ENCODE measurements around the gene DLX3.
"Not testable (repeated sequence)": the region's sequence is repeated elsewhere in the genome, so short reads cannot be mapped to it uniquely, and the experiment has no call there.

Gene DLX3

GRCh38 chr17:49995055-49995738, at the start of gene DLX3:
Gene DLX3 (minus strand): TSS chr17:49995224. CDS start chr17:49994998, 226 bp downstream.
- DNase-seq: peak; percentile 15 to 20

GRCh38 chr17:50044483-50044882, 49.5 kb upstream of the DLX3 start:
- no peak for DNase-seq

- DNase-seq: no peak
Measured at GRCh38 chr17:50043290-50044148, 48.5 kb upstream of the DLX3 start.

- DNase-seq: no peak
Measured at GRCh38 chr17:50042211-50042610, 47.2 kb upstream of the DLX3 start.

DNA sequence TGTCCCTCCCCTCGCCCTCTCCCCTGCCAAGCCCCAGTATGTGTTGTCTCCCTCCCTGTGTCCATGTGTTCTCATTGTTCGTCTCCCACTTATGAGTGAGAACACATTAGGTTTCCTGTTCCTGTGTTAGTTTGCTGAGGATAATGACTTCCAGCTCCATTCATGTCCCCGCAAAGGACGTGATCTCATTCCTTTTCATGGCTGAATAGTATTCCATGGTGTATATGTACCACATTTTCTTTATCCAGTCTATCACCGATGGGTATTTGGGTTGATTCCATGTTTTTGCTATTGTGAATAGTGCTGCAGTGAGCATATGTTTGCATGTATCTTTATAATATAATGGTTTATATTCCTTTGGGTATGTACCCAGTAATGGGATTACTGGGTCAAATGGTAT, 45.5 kb upstream of the DLX3 start:
- not testable (repeated sequence) for DNase-seq

DNA sequence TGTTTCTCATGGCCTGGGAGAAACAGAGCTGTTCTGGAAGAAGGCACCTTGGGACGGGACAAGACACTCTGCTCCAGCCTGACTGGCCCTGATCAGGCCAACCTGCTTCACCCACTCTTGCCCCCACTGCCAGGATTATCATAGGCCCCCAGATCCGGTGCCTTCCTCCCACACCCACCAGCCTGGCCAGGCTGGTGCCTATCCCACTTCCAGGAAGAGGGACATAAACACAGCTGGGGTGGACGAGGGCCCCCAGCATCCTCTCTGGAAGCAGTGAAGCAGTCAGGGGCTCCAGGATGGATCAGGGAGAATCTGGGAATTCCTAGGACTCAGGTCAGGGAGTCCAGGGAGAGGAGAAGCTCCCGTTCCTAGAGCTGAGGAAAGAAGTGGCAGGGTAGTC, 44.0 kb upstream of the DLX3 start:
- no peak for DNase-seq

DNA sequence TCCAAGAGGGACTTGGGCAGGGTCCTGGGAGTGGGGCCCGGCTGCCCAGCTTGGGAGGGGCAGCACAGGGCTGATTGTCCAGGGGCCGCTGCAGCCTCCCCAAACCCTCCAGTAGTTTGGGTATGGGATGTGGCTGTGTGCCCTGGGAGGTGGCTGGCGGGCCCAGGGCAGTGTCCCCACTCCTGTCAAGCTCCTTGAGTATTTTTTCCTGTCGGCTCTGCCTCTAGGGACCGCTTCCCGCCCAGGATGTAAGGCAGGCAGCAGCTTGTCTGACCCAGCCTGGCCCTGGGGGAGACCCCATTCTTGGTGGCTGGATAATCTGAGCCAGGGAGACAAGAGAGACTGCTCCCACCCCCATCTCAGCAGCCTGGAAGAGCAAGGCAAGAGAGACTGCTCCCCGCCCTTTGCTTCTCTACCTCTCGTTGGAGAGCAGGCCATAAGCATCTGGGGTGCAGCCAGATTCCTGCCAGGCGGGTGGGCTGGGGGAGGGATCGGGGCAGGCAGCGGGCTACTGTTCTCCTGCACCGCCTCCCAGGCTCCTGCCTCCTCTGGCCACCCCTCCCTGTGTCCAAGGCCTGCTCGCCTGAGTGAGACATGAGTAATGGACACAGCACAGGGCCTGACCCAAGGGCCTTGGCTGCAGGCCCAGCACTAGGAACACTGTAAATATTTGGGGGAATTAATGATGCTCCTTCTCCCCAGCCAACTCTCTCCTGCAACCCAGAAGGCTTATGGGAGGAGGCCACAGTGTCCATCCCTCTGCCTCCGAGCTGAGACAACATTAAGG, 42.5 kb upstream of the DLX3 start:
- no peak for DNase-seq

DNA sequence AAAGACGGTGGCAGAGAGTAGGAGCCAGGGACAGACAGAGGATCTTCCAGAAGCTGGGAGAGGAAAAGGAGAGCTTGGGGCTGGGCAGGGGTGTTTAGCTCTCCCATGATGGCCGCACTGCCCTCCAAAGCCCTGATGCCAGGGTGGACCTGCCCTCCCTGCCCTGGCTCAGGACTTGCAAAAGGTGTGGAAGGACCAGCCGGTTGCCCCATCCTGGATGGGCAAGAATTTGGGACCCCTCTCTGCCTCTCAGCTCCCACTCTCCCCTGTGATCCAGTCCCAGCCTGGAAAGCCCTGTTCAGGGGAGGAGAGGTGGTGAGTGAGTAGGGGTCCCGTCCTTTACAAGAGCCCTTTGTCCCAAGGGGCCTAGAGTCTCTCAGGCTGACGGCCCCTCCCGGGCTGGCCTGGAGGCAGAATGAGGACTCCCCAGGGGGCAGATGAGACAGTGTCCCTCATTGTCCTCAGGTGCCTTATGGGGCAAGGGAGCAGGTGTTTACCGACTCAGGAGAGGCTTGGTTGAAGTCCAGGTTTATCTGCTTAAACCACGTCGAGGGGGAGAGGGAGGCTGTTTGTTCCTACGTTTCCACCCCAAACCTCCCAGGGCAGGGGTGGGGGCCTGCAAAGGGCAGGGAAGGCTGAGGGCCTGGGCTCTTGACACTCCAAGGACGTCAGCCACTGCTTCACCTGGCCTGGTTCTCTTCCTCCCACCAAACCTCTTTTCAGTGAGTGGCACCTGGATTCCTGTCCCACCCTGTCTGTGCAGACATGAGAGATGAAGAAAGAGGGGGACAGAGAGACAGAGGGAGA, 41.6 kb upstream of the DLX3 start:
- no peak for DNase-seq

- no peak for DNase-seq
Measured at GRCh38 chr17:50035945-50036344, 40.9 kb upstream of the DLX3 start.

DNA sequence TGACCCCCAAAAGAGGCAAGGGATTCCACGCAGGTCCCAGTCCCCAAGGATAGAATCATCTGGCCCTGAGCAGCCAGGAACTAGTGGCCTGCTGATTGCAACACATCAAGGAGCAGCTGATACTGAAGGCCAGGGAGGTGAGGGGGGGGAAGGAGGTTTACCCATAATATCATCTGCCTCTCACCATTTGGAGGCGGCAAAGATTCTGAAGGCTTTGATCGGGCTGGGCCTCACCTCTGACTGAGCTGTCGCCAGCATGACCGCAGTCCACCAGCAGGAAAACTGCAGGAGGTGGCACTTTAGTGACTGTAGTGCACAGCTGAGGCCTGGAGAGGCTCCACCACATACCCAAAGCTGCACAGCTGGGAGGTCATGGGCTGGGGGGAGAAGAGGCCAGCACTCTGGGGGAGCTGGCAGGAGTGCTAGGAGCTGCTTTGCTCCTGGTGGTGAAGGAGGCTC, 40.4 kb upstream of the DLX3 start:
- DNase-seq: no peak

- no peak for DNase-seq
Measured at GRCh38 chr17:50034498-50035364, 39.7 kb upstream of the DLX3 start.

DNA sequence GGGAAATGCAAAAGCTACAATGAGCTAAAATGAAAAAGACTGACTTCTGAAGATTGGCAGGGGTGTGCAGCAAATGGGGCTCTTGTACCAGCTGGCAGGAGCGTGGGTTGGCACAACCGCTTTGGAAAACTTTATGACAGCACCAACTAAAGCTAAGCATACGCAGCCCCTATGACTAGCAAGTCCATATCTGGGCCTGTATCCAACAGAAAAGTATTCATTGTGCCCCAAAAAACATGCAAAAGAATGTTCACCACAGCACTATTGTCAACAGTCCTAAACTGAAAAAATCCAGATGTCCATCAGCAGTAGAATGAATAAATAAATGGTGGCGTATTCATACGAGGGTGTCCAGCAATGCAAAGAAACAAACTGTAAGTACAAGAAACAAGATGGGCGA, 38.3 kb upstream of the DLX3 start:
- DNase-seq: no peak

DNA sequence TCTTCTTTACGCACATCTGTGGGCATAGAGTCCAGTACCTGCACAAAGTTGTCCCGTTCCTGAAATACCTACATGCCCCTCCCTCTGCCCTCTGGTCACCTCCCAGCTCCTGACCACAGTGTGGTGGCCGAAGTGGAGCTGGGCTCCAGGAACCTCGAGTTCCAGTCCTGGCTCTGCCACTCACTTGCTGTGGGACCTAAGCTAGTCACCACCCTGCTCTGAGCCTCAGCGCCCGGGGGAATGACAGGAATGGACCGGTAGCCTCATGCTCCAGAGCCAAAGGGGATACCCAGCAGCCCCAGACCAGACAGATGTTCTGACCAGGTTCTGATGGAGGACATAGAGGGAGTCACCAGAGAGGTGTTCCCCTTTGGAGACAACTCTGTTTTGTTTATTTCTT, 34.2 kb upstream of the DLX3 start:
- no peak for DNase-seq

GRCh38 chr17:50028736-50029120, 33.7 kb upstream of the DLX3 start:
- DNase-seq: no peak

GRCh38 chr17:50027881-50028735, 33.1 kb upstream of the DLX3 start:
- no peak for DNase-seq

- no peak for DNase-seq
Measured at GRCh38 chr17:50027172-50027880, 32.3 kb upstream of the DLX3 start.

GRCh38 chr17:50026837-50027171, 31.8 kb upstream of the DLX3 start:
- DNase-seq: peak; percentile 67 to 83

DNA sequence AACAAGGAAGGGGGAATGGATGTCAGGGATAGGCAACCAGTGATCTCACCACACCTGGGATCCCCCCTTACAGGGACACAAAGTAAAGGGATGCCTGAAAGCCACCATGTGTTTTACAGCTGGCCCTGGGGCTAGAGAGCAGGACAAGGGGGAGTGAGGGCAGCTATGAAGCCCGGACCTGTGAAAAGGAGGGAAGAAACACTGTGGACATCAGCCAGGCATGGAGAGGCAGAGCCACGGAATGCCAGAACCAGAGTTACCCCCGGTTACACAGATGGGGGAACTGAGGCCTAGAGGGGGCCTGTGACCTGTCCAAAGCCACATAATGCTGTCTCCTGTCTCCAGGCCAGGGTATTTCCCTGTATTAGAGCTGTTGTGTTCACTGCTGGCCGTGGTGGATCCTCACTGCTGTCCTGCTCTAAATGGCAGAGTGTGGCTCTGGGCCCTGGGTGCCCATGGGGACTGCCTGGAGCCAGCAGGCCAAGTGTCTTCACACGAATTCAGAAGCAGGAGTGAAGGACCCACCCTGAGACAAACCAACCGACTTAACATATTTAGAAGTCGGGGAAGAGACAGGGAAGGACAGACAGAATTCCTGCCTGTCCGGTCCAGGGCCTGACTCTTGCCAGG, 31.1 kb upstream of the DLX3 start:
- DNase-seq: no peak

GRCh38 chr17:50024808-50025207, 29.8 kb upstream of the DLX3 start:
- DNase-seq: no peak

- no peak for DNase-seq
Measured at GRCh38 chr17:50023520-50023919, 28.5 kb upstream of the DLX3 start.

Data from activated CD4-positive, alpha-beta T cell treated with anti-CD3 and anti-CD28 coated beads for 4 hours (primary cell).